Measurements from ENCODE around the gene LRRK1.

Gene LRRK1

GRCh38 chr15:101023501-101024072 lies 104.4 kb downstream of the LRRK1 start:
- DNase-seq, result no peak
- Histone ChIP-seq H3K27me3 (ENCODE audit: insufficient read depth, low read depth, severe bottlenecking) (no peaks in the 10 kb centered on the region), H3K4me3 (ENCODE audit: low read depth, low read length) (no peak overlapping the region), H3K36me3 (no peaks in the 10 kb centered on the region), H3K27ac (no peak overlapping the region), H3K9me3 (ENCODE audit: severe bottlenecking) (no peaks in the 10 kb centered on the region)
- no peak for TF ChIP-seq CTCF (IDR thresholded peaks at IDR 0.05; ENCODE audit: low read depth, low read length)

- Histone ChIP-seq H3K27ac (no peak overlapping the region), H3K4me3 (ENCODE audit: low read depth, low read length) (no peak overlapping the region), H3K9me3 (ENCODE audit: severe bottlenecking) (no peaks in the 10 kb centered on the region), H3K27me3 (ENCODE audit: insufficient read depth, low read depth, severe bottlenecking) (no peaks in the 10 kb centered on the region), H3K36me3 (no peaks in the 10 kb centered on the region)
- no peak for DNase-seq
- no peak for TF ChIP-seq CTCF (IDR thresholded peaks at IDR 0.05; ENCODE audit: low read depth, low read length)
Observed at GRCh38 chr15:101024073-101024695, 105.0 kb downstream of the LRRK1 start.

GRCh38 chr15:101024706-101025500 lies 105.7 kb downstream of the LRRK1 start:
- Histone ChIP-seq H3K27me3 (ENCODE audit: insufficient read depth, low read depth, severe bottlenecking) (no peaks in the 10 kb centered on the region), H3K4me3 (ENCODE audit: low read depth, low read length) (no peak overlapping the region), H3K36me3 (no peaks in the 10 kb centered on the region), H3K27ac (no peak overlapping the region), H3K9me3 (ENCODE audit: severe bottlenecking) (no peaks in the 10 kb centered on the region)
- no peak for DNase-seq
- no peak for TF ChIP-seq CTCF (IDR thresholded peaks at IDR 0.05; ENCODE audit: low read depth, low read length)

- no peaks in the 10 kb centered on the region for H3K27me3 ChIP-seq (ENCODE audit: insufficient read depth, low read depth, severe bottlenecking)
- H3K36me3 ChIP-seq, result no peaks in the 10 kb centered on the region
- no peak overlapping the region for H3K4me3 ChIP-seq (ENCODE audit: low read depth, low read length)
- H3K27ac ChIP-seq, result no peak overlapping the region
- no peak for TF ChIP-seq CTCF (IDR thresholded peaks at IDR 0.05; ENCODE audit: low read depth, low read length)
- H3K9me3 ChIP-seq (ENCODE audit: severe bottlenecking), result no peaks in the 10 kb centered on the region
- DNase-seq, result no peak
Observed at GRCh38 chr15:101025501-101025885, 106.3 kb downstream of the LRRK1 start.

- TF ChIP-seq CTCF (IDR thresholded peaks at IDR 0.05; ENCODE audit: low read depth, low read length), result no peak
- Histone ChIP-seq H3K36me3 (no peaks in the 10 kb centered on the region), H3K9me3 (ENCODE audit: severe bottlenecking) (no peaks in the 10 kb centered on the region), H3K4me3 (ENCODE audit: low read depth, low read length) (no peak overlapping the region), H3K27ac (no peak overlapping the region), H3K27me3 (ENCODE audit: insufficient read depth, low read depth, severe bottlenecking) (no peaks in the 10 kb centered on the region)
- DNase-seq, result no peak
Observed at GRCh38 chr15:101025896-101026631, 106.9 kb downstream of the LRRK1 start.
